HG02884 (cell line): ENCODE measurements around the gene B4GALT4.

Experiments
- ATAC-seq: cut with Tn5 transposase; IDR thresholded peaks from one replicate; pipeline ENCODE4 v1.9.1; 2021; ENCODE audit warnings: mild to moderate bottlenecking, moderate library complexity; ENCODE audit not compliant: unreplicated experiment

B4GALT4 gene

DNA sequence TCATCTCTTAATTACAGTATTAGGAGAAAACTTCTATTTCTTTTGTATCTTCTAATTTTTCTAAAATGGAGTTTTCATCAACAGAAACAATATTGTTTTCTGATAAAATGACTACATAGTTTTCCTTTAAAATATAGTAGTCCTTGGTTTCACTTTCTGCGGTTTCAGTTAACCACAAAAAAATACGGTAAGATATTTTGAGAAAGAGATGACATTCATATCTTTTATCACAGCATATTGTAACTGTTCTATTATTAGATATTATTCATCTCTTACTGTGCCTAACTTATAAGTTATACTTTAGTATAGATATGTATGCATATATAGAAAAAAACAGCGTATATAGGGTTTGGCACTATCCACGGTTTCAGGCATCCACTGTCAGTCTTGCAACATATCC lies 2.3 kb downstream of the B4GALT4 start:
- ATAC-seq, result no peak

DNA sequence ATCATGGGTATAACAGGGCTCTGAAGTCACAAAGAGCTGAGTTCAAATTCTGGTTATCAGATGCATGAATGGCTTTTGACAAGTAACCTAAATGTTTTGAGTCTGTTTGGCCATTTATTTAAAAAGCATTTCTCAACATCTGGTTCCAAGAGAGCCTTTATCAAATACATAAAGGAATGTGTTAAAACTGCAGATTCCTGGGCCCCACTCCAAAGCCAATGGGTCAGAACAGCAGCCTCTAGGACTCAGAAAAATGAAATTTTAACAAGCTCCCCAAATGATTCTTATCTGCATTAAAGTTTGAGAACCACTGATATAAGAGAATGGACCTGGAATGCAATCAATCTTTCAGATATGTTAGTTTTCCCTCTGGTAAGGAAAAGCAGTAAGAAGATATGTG lies 3.4 kb downstream of the B4GALT4 start:
- no peak for ATAC-seq

GRCh38 chr3:119236756-119237155 lies 3.9 kb downstream of the B4GALT4 start:
- no peak for ATAC-seq

- no peak for ATAC-seq
These were observed 5.5 kb downstream of the B4GALT4 start for GRCh38 chr3:119235151-119235550.

- no peak for ATAC-seq
These were observed 6.1 kb downstream of the B4GALT4 start for GRCh38 chr3:119234610-119235009.

DNA sequence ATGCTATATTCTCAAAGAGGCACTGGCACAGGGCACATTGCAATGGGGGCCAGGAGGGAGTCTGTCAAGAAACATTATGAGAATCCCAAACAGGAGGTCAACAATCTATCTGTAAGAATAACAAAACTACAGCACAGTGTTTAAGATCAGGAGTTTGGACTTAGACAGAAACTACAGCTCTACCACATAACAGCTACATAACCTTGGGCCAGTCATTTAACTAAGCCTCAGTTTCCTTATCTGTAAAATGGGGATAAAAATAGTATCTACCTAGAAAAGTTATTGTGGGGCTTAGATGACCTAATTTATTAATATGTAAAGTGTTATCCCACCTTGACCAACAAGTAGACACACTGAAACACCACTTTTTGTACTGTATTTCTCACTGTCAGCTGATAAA lies 9.9 kb downstream of the B4GALT4 start:
- ATAC-seq, result no peak

DNA sequence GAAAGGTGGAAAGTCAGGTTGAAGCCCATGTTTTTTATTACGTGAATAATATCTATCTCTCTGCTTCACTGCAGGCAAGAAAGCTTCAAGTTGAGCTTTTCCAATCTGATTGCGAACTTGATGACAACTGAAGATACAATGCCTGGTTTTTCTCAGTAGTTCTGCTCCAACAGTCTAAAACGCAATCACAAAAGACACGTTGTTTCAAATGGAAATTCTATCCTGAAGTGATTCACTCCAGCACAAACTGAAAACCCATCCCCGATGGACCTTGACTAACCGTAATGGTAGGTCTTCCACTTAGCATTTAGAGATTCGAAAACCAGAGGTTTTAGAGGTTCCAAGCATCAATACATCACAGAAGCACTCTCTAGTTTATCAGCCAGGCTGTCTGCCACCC lies 10.6 kb downstream of the B4GALT4 start:
- ATAC-seq, result no peak

GRCh38 chr3:119229190-119229589 lies 11.5 kb downstream of the B4GALT4 start:
- ATAC-seq, result no peak

DNA sequence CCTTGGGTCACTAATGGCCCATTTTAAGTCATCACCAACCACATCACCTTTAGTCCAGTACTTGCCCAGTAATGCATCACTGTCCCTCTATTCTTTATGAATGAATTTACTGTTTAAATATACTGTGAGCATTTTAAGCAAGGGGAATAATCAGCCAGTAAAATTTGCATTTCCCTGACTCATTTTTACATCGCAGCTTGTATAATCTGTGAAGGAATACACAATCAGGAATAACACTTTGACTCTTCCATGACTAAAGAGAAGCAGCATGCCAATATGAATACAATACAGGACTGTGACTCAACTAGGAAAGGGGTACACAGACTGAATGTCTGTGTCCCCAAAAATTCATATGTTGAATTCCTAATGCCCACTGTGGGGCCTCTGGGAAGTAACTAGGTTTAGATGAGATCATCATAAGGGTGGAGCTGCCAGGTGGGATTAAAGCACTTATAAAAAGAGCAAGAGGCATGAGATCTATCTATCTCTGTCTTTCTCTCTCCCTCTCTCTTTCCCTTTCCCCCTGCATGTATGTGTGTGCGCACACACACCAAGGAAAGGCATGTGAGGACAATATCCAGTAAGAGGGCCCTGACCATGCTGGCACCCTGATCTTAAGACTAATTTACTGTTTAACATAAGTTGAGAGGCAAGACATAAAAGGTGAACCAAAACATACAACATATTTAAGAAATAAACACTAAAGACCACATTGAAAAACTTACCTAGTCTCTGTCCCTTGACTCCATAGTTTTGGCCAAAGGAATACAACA lies 12.1 kb downstream of the B4GALT4 start:
- no peak for ATAC-seq

DNA sequence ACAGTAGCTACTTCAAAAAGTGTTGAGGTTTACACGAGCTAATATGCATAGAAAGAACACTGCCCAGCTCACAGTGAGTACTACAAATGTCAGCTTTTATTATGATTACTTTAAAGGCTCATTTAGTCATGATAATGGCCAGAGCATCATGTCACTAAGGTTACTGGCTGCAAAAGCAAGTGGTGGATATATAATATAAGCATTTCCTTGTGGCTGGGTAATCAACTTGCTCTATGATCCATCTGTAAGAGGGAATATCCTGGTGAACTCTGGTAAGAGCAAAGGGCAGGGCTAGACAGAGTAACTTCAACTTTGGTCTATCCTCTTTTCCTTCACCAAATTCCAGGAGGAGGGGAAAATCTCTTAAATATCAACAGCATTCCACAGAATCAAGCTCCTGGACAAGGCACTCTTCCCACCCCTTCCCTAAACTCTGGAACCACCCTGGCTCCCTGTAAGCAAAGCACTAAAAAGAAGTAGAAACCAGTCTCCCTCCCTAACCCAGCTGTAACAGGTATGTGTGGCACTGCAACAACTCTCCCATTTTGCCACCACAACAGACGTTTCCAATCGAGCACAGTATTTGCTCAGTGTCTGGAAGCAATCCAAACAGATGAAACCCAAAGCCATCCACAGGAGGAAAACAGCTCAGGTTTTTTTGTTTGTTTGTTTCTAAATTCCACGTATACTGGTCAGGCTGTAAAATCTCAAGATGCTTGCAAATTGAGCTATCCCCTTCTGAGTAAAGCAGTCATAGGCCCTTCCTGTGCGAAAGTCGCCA lies 13.4 kb downstream of the B4GALT4 start:
- no peak for ATAC-seq

GRCh38 chr3:119225121-119225520 lies 15.6 kb downstream of the B4GALT4 start:
- no peak for ATAC-seq

- ATAC-seq, result no peak
These were observed 17.2 kb downstream of the B4GALT4 start for GRCh38 chr3:119223511-119223910.

- ATAC-seq, result no peak
These were observed 18.3 kb downstream of the B4GALT4 start for GRCh38 chr3:119222391-119222790.

GRCh38 chr3:119221779-119222320 lies 18.8 kb downstream of the B4GALT4 start:
- no peak for ATAC-seq

DNA sequence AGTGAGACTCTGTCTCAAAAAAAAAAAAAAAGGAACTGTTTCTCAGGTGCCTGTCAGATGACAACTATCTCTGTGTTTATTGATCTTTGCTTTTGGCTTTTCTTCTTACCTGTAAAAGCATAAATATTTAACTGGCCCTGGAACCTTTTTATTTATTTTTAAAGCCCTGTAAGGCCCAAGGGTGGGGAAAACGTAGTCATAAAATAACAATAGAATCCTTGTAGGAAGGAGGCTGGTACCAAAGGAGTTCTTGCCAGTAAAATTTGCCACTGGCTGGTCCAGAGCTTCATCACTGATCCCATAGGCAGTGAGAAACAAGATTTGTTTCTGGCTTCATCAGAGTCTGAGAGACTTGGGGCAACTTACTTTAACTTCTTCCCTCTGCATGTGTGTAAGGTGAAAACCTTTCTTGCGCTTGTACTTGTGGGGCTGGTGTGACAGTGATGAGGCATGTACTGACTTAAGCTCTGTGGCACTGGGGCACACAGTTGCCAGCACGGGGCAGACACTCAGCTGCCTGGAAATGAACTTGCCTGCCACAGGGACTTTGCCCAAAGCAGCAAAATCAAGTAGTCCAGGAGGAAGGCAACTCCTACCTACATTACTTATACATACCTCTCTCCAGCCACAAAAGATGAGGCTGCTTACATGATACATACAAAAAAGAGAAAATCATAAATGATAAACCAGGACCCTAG lies 19.6 kb downstream of the B4GALT4 start:
- no peak for ATAC-seq

DNA sequence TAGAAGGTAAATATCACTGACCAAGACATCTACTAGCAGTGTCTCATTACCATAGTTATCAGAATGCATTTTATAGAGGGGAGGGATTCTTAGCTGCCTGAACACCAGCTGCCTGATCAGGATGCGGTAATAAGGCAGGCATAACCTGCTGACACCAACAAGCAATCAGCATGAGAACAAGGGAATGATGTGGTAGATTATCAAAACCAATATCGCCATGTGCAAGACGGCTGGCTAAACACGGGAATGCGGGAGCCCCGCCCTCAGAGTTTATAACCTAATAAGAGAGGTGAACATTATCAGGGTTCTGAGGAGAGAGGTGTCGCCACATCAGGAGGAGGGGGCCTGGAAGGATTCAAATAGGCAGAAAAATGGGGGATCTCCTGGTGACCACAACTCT lies 20.5 kb downstream of the B4GALT4 start:
- no peak for ATAC-seq

DNA sequence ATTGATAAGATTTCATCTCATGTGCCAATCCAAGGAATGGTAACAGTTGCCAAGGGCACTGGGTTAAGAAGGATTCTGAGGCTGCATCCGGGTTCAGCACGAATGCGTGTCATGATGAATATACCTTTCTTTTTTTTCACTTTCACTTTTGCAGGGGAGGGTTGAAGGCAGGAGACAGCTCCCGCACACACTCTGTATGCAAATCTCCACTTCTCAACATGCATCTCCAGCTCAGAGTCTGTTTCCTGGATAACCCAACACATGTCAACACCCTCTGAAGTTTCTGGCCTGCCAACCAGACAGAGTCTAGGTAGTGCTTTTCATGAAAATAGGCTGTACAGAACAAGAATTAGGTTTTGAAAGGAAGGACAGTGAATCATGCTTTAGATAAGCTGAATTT lies 21.6 kb downstream of the B4GALT4 start:
- peak; percentile 99 for ATAC-seq

DNA sequence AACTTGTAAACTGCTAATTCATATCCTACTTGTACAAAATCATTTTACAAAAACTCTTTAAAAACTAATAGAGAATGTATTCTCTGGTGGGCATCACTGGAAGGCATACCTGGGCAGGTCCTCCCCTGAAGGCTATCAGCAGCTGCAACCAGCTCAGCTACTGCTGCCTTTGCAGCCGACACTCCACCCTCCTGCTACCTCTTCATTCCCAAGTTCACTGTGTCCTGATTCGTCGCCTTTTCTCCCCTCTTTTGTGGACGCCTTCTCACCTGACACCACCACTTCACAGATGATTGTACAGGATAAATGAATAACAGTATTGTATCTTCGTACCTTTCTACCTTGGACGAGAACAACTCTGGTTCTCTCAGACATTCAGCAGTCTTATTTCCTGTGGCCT lies 28.9 kb downstream of the B4GALT4 start:
- no peak for ATAC-seq

GRCh38 chr3:119211193-119211592 lies 29.5 kb downstream of the B4GALT4 start:
- ATAC-seq, result no peak

DNA sequence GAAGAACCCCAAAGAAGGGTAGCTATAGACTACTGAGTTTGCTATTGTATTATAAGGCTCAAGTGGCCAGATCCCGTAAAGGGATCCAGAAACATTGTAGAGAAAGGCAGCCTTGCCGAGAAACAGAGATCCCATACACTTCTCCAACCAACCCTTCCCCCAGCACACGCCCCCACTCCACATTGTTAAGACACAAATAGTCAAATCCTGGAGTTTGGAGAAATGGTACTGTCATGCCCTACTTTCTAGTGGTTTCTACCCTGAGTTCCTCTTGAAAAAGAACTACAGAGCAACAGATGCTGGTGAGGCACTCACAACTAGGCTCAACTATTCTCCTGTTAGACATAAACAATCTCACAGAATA lies 33.2 kb downstream of the B4GALT4 start:
- no peak for ATAC-seq
